H9 (cell line): Measurements from ENCODE around the gene IL24. TPM values are rescaled to one million over a fixed set of nuclear protein-coding genes. Genes with fewer than 3 reads are reported as not detected.

ENCODE experiments used
- DNase-seq: peaks from one replicate; pipeline ENCODE4 v3.0.0-alpha.2; 2017
- H2AFZ ChIP-seq: one replicate; pipeline ENCODE4 v1.6.1; 2013; ENCODE audit warnings: mild to moderate bottlenecking, low read length, control low read depth, moderate library complexity
- H2AK5ac ChIP-seq: 2 replicates; pipeline ENCODE4 v1.6.1; 2013; ENCODE audit warnings: low read length, control low read depth, mixed read lengths; ENCODE audit not compliant: insufficient read length
- H2BK120ac ChIP-seq: one replicate; pipeline ENCODE4 v1.6.1; 2013; ENCODE audit warnings: low read depth, mild to moderate bottlenecking, low read length, control low read depth, inconsistent platforms; ENCODE audit not compliant: poor library complexity, severe bottlenecking
- H2BK12ac ChIP-seq: 2 replicates; pipeline ENCODE4 v1.6.1; 2013; ENCODE audit warnings: low read length, control low read depth, mixed read lengths, low read depth; ENCODE audit not compliant: insufficient read length
- H2BK15ac ChIP-seq: 2 replicates; pipeline ENCODE4 v1.6.1; 2013; ENCODE audit warnings: low read depth, low read length, control low read depth
- H2BK20ac ChIP-seq: one replicate; pipeline ENCODE4 v1.6.1; 2013; ENCODE audit warnings: low read depth, mild to moderate bottlenecking, low read length, control low read depth, inconsistent platforms; ENCODE audit not compliant: poor library complexity, severe bottlenecking
- H2BK5ac ChIP-seq: 2 replicates; pipeline ENCODE4 v1.6.1; 2013; ENCODE audit warnings: low read length, control low read depth, mixed read lengths; ENCODE audit not compliant: insufficient read length
- H3K14ac ChIP-seq: 2 replicates; pipeline ENCODE4 v1.6.1; 2013; ENCODE audit warnings: low read length, control low read depth; ENCODE audit not compliant: insufficient read depth
- H3K18ac ChIP-seq: 2 replicates; pipeline ENCODE4 v1.6.1; 2013; ENCODE audit warnings: low read depth, mild to moderate bottlenecking, mixed read lengths, low read length, control low read depth; ENCODE audit not compliant: insufficient read length
- H3K23ac ChIP-seq: 2 replicates; pipeline ENCODE4 v1.6.1; 2013; ENCODE audit warnings: low read length, control low read depth, mixed read lengths, low read depth; ENCODE audit not compliant: insufficient read length
- H3K23me2 ChIP-seq: 2 replicates; pipeline ENCODE4 v1.6.1; 2013; ENCODE audit warnings: low read depth, mild to moderate bottlenecking, mixed read lengths, low read length, control low read depth; ENCODE audit not compliant: insufficient read length, poor library complexity, severe bottlenecking
- H3K27ac ChIP-seq: 2 replicates; pipeline ENCODE4 v1.5.1; 2013; ENCODE audit warnings: low read length, control low read depth, mixed read lengths, low read depth; ENCODE audit not compliant: insufficient read length
- H3K27me3 ChIP-seq: 2 replicates; pipeline ENCODE4 v1.6.1; 2013; ENCODE audit warnings: low read length, control low read depth, inconsistent platforms; ENCODE audit not compliant: insufficient read depth
- H3K4ac ChIP-seq: 2 replicates; pipeline ENCODE4 v1.6.1; 2013; ENCODE audit warnings: low read depth, mild to moderate bottlenecking, control low read depth, inconsistent platforms, low read length, moderate library complexity
- H3K4me1 ChIP-seq: 2 replicates; pipeline ENCODE4 v1.6.1; 2013; ENCODE audit warnings: low read length, control low read depth, inconsistent platforms; ENCODE audit not compliant: insufficient read depth
- H3K4me2 ChIP-seq: 2 replicates; pipeline ENCODE4 v1.6.1; 2013; ENCODE audit warnings: low read length, control low read depth, mixed read lengths; ENCODE audit not compliant: insufficient read length, insufficient read depth
- H3K56ac ChIP-seq: 2 replicates; pipeline ENCODE4 v1.6.1; 2013; ENCODE audit warnings: low read depth, mild to moderate bottlenecking, mixed read lengths, low read length, control low read depth; ENCODE audit not compliant: insufficient read length
- H3K79me1 ChIP-seq: 2 replicates; pipeline ENCODE4 v1.6.1; 2013; ENCODE audit warnings: low read depth, mild to moderate bottlenecking, moderate library complexity, low read length, control low read depth, inconsistent platforms; ENCODE audit not compliant: insufficient read depth, poor library complexity, severe bottlenecking
- H3K79me2 ChIP-seq: 2 replicates; pipeline ENCODE4 v1.6.1; 2013; ENCODE audit warnings: low read length, control low read depth, inconsistent platforms; ENCODE audit not compliant: insufficient read depth
- H3K9ac ChIP-seq: 2 replicates; pipeline ENCODE4 v1.6.1; 2013; ENCODE audit warnings: low read length, control low read depth, mixed read lengths; ENCODE audit not compliant: insufficient read length; ENCODE audit errors: extremely low read depth
- H3K9me3 ChIP-seq: one replicate; pipeline ENCODE4 v1.6.1; 2013; ENCODE audit warnings: low read depth, low read length, inconsistent platforms; ENCODE audit not compliant: control insufficient read depth
- H3T11ph ChIP-seq: one replicate; pipeline ENCODE4 v1.6.1; 2013; ENCODE audit warnings: mild to moderate bottlenecking, low read length, control low read depth, inconsistent platforms
- H4K20me1 ChIP-seq: one replicate; pipeline ENCODE4 v1.6.1; 2013; ENCODE audit not compliant: control insufficient read depth, insufficient read length, insufficient read depth
- H4K5ac ChIP-seq: 2 replicates; pipeline ENCODE4 v1.6.1; 2013; ENCODE audit warnings: low read depth, mild to moderate bottlenecking, mixed read lengths, low read length, control low read depth; ENCODE audit not compliant: insufficient read length
- H4K8ac ChIP-seq: replicated peaks from 2 replicates; pipeline ENCODE4 v1.6.1; 2013; ENCODE audit warnings: low read length, control low read depth, mixed read lengths, low read depth; ENCODE audit not compliant: insufficient read length
- H4K91ac ChIP-seq: 2 replicates; pipeline ENCODE4 v1.6.1; 2013; ENCODE audit warnings: low read depth, mild to moderate bottlenecking, moderate library complexity, mixed read lengths, low read length, control low read depth; ENCODE audit not compliant: insufficient read length
- H3K27ac Mint-ChIP-seq, 3 experiments: 2 replicates in 2 of 3; 3 replicates in 1 of 3; pipeline ENCODE4 v1.8.0; 2020 to 2021; ENCODE audit warnings: mixed read lengths in 3 of 3, mild to moderate bottlenecking in 1 of 3, moderate library complexity in 1 of 3
- H3K27me3 Mint-ChIP-seq: 2 replicates; pipeline ENCODE4 v1.8.0; 2021; ENCODE audit warnings: low read depth, mild to moderate bottlenecking, moderate library complexity, mixed read lengths
- H3K36me3 Mint-ChIP-seq, 3 experiments: 2 replicates in 2 of 3; 3 replicates in 1 of 3; pipeline ENCODE4 v1.8.0; 2020 to 2021; ENCODE audit warnings: low read depth in 3 of 3, mixed read lengths in 3 of 3; ENCODE audit not compliant: insufficient read depth in 1 of 3
- H3K4me1 Mint-ChIP-seq, 2 experiments: 2 replicates each; pipeline ENCODE4 v1.8.0; 2020; ENCODE audit warnings: mixed read lengths in 2 of 2
- H3K4me3 Mint-ChIP-seq, 2 experiments: 2 replicates in 1 of 2; 3 replicates in 1 of 2; pipeline ENCODE4 v1.8.0; 2020 to 2021; ENCODE audit warnings: mild to moderate bottlenecking in 2 of 2, mixed read lengths in 2 of 2, moderate library complexity in 1 of 2
- H3K9me3 Mint-ChIP-seq, 2 experiments: 2 replicates in 1 of 2; 3 replicates in 1 of 2; pipeline ENCODE4 v1.8.0; 2020; ENCODE audit warnings: mild to moderate bottlenecking in 2 of 2, mixed read lengths in 2 of 2, moderate library complexity in 1 of 2
- CTCF ChIP-seq: fragments of 200-600 bp; sonication (generic); conservative IDR thresholded peaks from 3 replicates; pipeline ENCODE4 v1.8.0; 2021; ENCODE audit warnings: antibody characterized with exemption, mild to moderate bottlenecking
- WGBS: extraction: QIAGEN DNeasy Blood & Tissue Kit; methylation state at CpG from one replicate; pipeline ENCODE4 v1.1.7; 2013; ENCODE audit warnings: missing lambda C conversion rate, low lambda C conversion rate, mixed read lengths; ENCODE audit not compliant: insufficient read length; ENCODE audit errors: extremely low coverage; 5-methylcytosine and 5-hydroxymethylcytosine counted together
- total RNA-seq: library from RNA; stranded (reverse); gene quantifications from 2 replicates; pipeline ENCODE4 v1.2.1, GENCODE V29; 2021

Gene IL24
- total RNA-seq, 1 experiment from 2014 or later = not detected

- WGBS = no CpG with 5 or more reads among the region's 1 CpG
- no peak overlapping the region for H3K14ac ChIP-seq
- no peaks in the 10 kb centered on the region for H3K27me3 ChIP-seq
- no peak for DNase-seq
- H2AFZ ChIP-seq = no peak overlapping the region
- H3K9me3 ChIP-seq = peaks cover 4% of the 10 kb centered on the region
- H3K18ac ChIP-seq = no peak overlapping the region
- no peak for TF ChIP-seq CTCF
- Mint-ChIP-seq H3K36me3 (peaks cover 0 to 11% (median 2%) of the 10 kb centered on the region in 3 experiments; a peak in 4 of 7 replicates), H3K4me1 (no peaks in the 10 kb centered on the region), H3K27ac (no peak overlapping the region), H3K4me3 (no peak overlapping the region), H3K27me3 (peaks cover 5% of the 10 kb centered on the region), H3K9me3 (peaks cover 13 to 18% of the 10 kb centered on the region in 2 experiments)
- H2BK12ac ChIP-seq = no peak overlapping the region
- H2BK120ac ChIP-seq = no peak overlapping the region
- H4K91ac ChIP-seq = no peak overlapping the region
- H3K79me2 ChIP-seq = no peaks in the 10 kb centered on the region
- no peaks in the 10 kb centered on the region for H3K4me1 ChIP-seq
- H4K5ac ChIP-seq = no peak overlapping the region
- no peak overlapping the region for H4K8ac ChIP-seq
- H2BK20ac ChIP-seq = no peak overlapping the region
- no peak overlapping the region for H3K27ac ChIP-seq
- H2BK15ac ChIP-seq = no peak overlapping the region
- H3K9ac ChIP-seq = no peak overlapping the region
- H2AK5ac ChIP-seq = no peak overlapping the region
- H3K23me2 ChIP-seq = no peaks in the 10 kb centered on the region
- no peak overlapping the region for H3K4me2 ChIP-seq
- no peak overlapping the region for H2BK5ac ChIP-seq
- no peaks in the 10 kb centered on the region for H4K20me1 ChIP-seq
- H3T11ph ChIP-seq = no peak overlapping the region
- H3K56ac ChIP-seq = no peak overlapping the region
- H3K23ac ChIP-seq = no peak overlapping the region
- no peak overlapping the region for H3K4ac ChIP-seq
- H3K79me1 ChIP-seq = no peaks in the 10 kb centered on the region
These were observed 14.1 kb upstream of the IL24 start for GRCh38 chr1:206883160-206883559.
